Astrocyte (in vitro differentiated cells and primary cell): ENCODE measurements around the gene IQGAP2.

Source experiments
- EZH2 ChIP-seq: IDR thresholded peaks from 2 replicates; pipeline ENCODE4 v1.6.1; 2012; ENCODE audit warnings: mild to moderate bottlenecking, low read length, inconsistent platforms; ENCODE audit not compliant: insufficient read depth
- TF ChIP-seq, protein P1 (sequence below): IDR thresholded peaks from 2 replicates; pipeline ENCODE4 v1.5.1; 2011; ENCODE audit warnings: low read depth, mild to moderate bottlenecking, inconsistent platforms, low read length, moderate library complexity; ENCODE audit not compliant: insufficient read depth

DNA sequence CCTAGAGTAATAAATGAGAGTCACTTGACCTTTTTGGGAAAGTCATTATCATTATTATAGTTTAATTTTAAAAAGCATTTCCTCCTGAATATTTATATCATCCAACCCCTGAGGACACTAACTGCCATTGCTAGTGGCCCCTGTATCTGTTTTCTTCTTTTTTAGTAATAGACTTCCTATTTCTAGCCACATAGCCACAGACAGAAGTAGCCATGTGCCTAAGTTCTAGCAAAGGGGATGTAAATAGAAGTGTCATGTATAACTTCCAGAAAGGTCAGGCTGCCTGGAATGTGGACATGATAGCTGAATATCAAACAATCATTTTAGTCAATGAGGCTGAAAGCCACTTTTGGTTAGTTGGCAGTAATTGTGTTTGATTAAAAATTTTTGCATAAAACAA is 37.5 kb upstream of the IQGAP2 start:
- TF ChIP-seq, protein P1, sequence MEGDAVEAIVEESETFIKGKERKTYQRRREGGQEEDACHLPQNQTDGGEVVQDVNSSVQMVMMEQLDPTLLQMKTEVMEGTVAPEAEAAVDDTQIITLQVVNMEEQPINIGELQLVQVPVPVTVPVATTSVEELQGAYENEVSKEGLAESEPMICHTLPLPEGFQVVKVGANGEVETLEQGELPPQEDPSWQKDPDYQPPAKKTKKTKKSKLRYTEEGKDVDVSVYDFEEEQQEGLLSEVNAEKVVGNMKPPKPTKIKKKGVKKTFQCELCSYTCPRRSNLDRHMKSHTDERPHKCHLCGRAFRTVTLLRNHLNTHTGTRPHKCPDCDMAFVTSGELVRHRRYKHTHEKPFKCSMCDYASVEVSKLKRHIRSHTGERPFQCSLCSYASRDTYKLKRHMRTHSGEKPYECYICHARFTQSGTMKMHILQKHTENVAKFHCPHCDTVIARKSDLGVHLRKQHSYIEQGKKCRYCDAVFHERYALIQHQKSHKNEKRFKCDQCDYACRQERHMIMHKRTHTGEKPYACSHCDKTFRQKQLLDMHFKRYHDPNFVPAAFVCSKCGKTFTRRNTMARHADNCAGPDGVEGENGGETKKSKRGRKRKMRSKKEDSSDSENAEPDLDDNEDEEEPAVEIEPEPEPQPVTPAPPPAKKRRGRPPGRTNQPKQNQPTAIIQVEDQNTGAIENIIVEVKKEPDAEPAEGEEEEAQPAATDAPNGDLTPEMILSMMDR: no peak
- no peak for TF ChIP-seq EZH2
